NCI-H1092 treated with DMSO at 0.1 percent for 48 hours (cell line): ENCODE measurements around the gene UROC1.

Source experiments
- DNase-seq: peaks from one replicate; lab custom pipeline; 2025; lab: John Stamatoyannopoulos, UW

UROC1 gene

DNA sequence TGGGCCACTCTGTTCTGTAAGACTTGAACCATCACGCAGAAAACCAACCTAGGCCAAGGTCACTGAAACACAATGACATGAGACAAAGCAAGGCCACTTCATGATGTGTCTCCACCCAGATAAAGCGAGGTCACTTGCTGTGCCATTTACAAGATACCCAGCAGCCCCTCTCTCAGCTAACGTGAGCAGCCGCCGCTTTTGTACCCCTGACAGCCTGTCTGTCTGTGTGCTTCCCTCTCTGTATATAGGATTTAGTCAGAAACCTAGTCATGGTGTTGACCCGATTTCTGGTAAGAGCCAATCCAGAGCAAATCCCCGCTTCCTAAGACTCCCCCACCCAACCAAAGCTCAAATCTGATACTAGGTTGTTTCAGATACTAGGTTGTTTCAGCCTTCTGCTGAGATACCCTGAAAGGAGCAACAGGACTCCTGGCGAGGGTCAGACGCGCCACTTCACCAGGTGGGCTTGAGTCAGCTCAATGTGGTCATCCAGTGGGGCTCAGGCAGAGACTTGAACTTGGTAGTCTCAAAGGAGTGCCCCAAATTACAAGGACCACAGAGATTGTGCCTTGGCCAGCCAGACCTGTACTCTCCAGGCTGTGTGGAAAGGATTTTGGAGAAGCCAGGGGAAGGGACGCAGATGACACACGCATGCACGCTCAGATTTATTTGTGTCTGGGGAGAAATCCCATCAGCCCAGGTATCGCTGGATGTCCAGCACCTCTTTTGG is 38.8 kb downstream of the UROC1 start:
- no peak for DNase-seq

DNA sequence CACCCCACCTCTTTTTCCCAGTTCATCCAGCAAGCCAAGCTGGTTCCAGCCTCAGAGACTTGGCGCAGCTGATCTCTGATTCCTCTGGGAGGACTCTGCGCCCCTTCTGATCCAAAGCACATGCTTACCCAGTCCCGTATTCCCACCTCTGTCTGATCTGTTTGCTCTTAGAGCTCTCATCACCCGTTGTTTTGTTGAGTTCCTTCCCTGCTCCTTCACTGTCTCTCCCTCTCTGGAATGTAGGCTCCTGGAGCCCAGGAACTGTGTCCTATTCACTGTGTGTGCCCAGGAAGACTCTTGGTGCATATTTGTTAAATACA is 40.6 kb downstream of the UROC1 start:
- DNase-seq, result no peak

DNA sequence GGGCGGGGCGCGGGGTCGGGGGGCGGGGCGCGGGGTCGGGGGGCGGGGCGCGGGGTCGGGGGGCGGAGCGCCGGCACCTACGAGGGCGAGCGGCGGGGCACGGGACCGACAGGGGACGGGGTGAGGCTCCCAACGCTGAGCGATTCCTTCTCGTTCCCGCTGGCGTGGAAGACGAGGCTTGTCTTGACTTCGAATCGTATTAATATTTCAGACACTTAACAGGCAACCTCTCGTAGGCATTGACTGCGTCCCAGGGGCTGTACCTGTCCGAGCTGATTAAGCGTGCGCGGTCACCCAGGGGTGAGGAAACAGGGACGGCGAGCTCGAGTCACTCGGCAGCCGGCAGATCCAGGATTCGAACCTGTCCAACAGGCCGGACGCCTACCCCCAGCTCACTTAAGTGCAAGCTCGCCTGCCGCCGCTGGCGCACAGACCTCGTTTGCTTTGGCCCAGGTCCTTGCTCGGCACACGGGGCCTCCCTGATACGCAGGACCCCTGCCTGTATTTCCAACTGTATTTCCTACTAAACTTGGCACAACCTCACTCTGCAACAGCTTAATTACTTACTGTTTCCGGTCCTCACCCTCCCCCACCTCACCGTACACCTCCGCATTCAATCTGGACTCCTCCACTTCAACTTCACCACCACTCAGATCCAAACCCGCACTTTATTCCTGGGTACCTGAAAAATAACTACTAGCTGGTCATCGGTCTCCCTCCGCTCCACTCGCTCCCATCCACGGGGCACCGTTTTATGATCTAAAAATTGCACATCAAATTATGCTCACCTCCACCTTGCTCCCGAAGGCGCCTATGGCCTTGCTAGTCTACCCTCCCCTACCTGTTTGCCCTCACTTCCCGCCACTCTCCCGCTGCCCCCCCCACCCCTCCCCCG is 41.2 kb downstream of the UROC1 start:
- peak; percentile 71 for DNase-seq

DNA sequence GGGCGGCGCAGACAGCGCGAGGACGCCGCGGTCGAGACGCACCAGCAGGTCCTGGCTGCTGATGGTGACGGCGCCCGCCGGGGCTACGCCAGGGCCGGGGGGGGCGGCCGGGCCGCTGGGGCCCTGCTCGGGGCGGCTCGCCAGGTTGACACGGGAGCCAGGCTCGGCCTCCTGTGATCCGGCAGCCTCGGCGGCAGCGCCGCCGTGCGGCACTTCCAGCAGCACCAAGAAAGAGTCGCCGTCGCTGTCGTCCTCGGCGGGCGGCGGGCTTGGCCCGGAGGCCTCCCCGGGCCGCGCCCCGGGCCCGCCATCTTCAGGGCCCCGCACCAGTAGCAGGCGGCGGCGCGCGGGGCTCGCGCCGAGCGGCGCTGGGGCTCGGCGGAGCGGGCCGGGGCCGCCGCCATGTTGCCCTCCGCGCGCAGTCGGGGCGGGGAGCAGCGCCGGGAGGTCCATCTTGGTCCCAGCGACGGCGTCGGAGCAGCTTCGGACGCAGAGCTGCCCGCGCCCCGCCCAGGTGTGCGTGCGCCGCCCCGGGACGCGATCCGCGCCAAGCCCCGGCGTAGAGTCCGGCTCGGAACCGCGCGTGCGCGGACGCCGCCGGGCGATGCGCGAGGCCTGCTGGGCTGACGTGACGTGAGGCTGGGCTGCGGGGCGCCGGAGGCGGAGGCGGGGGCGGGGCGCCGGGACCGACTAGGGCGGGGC is 42.0 kb downstream of the UROC1 start, which contains the start of gene ZXDC:
ZXDC (minus strand) TSS at position 479 of the 702 bp plus-strand sequence; CDS start at position 453, 26 bp downstream.
- peak; percentile 85 for DNase-seq

DNA sequence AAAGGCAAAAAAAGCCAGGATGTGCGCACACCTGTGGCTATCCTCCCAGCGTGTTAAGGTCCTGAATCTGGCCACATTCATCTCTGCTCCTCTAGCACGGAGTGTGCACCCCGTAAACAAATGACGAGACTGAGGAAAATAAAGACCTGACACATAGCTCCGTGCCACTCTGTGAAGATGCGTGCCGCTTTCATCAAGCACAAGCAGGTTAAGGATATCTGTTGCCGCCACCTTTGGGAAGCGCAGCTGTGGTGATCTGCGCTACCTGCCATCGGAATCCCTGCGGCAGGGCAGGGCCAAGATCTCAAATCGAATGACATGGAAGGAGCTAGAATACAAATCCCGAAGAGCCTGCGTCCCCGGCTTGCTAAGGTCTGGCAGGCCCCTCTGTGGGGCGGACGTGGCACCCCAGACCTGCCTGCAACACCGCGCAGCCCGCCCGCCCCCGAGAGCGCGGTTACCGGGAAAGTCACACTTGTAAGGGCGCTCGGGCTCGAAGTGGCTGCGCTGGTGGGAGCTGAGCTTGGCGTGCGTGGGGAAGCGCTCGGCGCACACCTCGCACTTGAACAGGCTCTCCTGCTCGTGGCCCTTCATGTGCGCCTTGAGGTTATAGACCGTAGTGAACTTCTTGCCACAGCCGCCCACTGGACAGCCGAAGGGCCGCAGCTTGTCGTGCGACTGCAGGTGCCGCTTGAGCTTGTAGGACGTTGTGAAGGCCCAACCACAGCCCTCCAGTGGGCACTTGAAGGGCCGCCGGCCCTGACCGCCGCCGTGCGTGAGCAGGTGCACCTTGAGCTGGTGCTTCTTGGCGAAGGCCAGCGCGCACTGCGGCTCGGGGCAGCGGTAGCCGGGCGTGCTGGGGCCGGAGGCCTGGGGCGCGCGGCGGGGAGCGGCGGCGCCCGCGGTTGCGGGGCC is 42.8 kb downstream of the UROC1 start:
- DNase-seq, result peak; percentile 23

DNA sequence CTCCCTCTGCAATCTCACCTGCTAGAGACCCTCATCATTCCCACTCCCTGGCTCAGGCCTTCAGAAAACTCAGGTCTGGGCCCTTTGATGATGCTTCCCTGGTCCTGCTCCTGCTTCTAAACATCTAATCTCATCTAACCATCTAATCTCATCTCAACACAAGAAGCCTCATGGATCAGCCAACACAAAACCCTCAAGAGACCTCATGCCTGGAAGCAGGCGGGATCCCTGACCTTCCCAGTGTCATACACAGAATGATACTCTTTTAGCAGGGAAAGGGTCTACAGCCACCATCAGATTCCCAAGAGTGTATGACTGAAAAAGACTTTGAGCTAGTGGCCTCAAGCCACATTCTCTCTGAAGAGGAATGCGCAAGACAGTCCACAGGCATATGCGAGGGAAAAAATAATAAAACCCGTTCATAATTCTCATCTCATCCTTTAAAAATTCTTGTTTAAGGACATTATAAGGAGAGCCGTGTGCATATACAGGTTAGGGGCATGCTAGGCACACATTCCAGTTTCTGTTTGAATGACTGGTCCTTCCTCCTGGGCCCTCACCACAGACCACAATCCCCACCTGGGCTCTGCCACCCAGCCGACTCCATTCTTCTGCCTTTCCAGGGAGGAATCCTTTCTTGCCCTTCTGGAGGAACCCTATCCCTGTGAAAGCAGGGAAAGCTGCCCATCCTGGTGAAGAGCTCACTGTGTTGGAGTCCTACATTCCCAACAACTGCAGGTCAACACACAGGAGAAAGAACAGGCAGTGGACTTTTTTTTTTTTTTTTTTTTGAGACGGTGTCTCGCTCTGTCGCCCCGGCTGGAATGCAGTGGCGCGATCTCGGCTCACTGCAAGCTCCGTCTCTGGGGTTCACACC is 44.0 kb downstream of the UROC1 start:
- no peak for DNase-seq

DNA sequence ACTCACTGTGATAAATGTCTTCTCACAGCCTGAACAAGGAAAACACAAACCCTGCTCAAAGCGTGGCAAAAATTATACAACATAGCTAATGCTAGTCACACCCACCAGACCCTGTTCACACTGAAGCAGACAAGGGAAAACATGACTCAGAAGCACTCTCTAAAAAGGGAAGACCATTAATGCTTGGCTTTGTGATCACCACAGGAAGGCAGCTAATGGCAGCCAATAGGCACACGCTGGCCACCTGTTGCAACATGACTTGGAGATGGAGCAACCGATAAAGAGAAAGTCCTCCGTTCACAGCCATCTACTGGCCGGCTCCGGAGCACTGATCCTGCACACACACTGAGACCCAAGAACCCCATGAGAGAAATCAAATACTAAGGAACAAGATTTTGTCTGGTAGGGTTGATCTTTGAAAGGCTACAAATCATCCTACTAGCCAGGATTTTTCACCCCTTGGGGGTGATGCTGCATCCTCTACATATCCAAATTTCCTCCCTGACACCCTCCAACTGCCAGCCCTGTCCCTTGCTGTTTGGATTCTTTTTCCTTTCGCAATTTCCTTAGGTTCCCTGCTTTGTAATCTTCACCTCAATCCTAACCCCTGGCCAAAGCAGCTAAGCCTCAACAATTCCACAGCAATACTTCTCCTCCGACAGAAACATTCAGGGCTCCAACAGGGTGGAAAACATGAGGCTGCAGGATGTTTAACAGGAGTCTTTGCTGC is 45.1 kb downstream of the UROC1 start:
- DNase-seq, result peak; percentile 14

DNA sequence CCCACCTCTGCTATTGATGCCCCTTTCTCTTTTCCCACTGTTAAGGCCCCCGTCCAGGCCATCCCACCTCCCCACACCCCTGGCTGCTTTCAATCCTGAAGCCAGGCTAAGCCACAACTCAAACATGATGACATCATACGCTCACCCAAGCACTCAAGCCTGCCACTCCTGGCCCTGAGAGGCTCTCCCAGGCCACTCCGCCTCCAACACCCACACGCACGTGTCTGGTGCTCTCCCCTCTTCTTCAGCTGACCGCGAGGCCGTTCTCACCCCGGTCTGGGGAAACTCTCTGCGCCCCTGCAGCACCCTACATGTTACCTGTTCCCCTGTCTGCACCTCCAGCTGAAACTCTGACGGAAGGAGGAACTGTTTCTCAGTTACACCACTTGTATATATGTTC is 48.1 kb downstream of the UROC1 start:
- DNase-seq, result no peak

DNA sequence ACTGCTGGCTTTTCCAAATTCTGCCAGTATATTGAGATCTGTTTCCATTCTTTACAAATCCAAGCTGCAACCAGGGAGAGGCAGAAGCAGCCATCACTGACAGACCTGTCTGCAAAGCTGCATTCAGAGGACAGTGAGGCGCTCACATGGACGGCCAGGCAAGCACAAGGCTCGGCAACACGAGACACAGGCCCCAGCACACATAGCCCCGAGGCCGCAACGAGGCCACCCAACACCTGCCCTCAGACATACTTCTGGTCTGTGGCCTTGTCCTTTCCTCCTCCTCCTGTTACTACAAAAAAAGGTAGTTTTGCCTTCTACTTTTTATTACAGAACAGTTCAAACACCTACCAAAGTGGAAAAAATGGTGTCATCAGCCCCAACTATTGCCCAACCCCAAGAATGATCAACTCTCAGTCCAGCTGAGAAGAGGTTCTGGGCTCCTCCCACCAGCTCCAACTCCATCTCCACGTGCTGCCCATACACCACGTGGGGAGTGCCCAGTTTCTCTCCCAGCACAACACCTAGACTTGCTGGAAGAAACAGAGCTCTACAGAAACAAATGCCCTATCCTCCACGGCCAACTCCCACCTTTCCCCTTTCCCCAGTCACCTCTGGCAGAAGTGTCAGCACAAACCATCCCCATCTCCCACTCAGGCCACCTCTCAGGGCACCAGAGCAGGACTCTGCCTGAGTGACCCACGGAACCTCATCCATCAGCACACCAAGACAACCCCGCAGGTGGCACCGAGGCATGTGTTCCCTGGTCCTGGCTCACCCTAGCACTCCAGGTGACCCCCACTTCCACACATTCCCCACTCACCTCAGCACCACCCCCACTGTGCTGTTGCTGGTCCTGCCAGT is 49.3 kb downstream of the UROC1 start:
- DNase-seq, result no peak

DNA sequence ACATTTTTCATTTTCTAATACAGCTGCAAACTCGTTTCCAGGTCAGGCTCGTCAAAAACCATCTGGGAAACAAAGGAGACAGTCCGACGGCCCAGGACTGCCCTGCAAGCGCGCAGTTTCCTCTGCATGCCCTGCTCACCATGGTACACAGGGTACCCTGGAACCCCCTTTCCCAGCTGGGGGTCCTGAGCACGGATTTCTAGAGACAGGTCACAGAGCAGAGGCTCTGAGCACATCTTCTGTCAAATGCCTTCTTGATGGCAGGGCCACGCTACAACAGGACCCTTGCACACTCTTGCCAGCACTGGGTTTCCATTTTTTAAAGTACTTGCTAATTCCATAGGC is 50.0 kb downstream of the UROC1 start:
- no peak for DNase-seq

DNA sequence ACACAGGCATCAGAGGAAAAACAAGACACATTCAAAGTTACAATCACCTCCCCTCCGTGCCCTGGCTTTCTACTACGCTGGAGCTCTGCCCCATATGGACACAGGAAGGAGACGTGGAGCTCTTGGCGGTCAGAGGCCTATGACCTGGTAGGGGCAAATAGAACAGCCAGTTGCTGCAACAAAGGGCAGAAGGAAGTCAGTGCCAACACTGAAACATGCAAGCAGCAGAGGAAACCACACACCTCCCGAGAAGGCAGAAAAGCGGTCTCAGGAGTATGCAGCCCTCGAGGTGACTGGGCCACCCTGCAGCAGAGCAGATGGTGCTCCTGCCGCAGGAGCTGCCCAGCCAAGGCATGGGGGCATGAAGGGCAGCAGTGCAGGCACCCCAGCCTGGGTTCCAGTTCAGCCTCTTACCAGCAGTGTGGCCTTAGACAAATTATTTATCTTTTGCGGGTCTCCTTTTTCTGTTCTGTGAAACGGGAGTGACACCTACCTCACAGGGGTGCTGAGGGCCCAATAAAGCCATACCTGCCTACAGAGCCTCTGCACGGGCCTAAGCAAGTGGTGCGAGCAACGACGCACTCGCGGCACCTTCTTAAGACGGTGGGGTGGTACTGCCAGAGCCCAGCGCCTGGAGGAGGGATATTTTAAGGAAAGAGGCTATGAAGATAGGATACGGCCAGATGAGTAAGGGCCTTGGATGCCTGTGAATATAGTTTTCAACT is 50.5 kb downstream of the UROC1 start:
- DNase-seq, result no peak

DNA sequence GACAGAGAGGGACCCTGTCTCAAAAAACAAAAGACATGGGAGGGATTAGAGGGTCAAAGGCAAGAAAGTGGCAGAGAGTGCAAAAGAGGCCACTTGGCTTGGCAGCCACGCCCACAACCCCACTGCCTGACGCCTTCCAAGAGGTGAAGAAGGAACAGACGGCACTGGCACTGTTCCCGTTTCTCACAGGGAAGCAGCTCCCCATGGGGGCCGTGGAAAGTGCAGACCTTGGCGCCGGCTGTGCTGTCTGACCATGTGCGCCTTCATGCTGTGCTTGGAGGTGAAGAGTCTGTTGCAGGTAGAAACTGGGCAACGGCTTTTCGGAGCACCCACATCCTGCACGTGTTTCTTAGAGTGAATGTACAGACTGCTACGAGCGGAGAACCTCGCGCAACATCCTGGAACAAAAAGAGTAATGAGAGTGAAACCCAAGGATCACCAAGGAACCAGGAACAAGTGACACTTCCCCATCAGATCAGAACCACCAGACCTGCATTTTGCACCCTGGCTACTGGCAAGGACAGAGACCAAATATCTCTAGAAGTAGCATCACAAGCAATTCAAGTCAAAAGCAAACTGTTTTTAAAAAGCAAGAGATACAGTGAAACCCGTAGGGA is 51.5 kb downstream of the UROC1 start:
- no peak for DNase-seq

DNA sequence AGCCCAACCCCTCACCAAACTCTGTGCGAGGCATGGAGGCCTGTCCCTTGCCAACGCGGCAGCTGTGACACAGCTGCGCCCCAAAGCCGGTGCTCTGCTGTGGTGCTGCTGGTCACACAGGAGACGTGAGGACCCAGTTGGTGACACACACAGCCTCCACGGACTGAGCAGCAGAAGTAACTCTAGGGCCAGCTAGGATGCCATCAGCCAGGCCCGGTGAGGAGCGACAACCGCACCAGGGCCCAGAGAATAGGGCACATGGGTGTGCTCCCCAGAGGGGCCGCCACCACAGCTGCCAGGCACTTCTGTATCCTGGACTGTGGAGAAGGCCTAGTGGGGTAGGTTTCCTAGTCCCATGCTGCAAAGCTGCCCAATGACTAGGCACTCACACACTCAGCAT is 52.6 kb downstream of the UROC1 start:
- DNase-seq, result no peak

DNA sequence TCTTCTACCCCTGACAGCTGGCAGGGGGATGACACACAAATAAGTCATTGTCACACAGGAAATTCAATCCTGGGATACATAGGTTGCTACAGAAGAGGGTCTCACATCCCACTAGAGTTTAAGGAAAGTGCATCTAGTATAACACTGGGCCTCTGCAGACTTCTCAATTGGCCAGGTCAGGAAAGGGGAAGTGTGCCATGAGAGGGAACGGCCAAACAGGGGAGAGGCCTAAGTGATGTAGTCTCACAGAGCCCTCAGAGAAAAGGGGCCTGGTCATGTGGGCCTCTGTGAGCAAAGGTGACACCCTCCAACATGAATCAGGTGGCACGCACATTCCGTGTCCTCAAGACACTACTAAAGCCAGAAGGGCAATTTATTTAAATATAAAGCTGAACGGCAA is 53.1 kb downstream of the UROC1 start:
- DNase-seq, result no peak

DNA sequence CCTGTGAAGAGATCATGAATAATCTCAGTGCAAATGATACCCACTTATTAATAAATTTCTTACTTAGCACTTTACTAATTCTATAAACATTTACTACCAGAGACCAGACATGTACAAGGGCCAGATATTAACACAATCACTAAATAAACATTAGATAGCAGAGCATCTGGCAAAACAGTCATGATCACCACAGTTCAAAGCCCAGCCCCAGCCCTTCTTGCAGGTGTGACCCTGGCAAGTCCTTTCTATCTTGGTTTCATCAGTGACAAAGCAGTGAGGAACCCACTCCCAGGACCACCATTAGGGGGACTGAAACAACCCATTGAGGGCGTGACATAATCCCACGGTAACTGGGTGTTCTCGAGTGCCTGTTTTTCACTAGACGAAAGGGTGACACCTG is 53.5 kb downstream of the UROC1 start:
- DNase-seq, result no peak

DNA sequence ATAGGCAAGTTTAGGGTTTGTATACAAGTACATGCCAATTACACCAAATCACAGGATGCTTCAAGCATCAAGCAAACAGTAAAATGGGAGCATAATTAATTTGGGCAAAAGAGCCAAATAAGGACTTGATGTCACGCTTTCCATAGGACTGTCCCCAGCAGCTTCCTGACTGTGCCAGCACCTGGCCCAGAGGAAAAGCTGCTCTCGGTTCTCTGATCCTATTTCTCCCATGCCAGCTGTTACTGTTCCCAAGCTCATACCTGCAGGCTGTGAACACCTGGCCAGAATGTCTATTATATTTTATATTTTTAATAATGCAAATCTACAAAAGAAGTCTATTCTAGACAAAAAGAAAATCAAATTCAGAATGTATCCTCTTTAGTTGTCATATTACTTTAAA is 54.1 kb downstream of the UROC1 start:
- no peak for DNase-seq

DNA sequence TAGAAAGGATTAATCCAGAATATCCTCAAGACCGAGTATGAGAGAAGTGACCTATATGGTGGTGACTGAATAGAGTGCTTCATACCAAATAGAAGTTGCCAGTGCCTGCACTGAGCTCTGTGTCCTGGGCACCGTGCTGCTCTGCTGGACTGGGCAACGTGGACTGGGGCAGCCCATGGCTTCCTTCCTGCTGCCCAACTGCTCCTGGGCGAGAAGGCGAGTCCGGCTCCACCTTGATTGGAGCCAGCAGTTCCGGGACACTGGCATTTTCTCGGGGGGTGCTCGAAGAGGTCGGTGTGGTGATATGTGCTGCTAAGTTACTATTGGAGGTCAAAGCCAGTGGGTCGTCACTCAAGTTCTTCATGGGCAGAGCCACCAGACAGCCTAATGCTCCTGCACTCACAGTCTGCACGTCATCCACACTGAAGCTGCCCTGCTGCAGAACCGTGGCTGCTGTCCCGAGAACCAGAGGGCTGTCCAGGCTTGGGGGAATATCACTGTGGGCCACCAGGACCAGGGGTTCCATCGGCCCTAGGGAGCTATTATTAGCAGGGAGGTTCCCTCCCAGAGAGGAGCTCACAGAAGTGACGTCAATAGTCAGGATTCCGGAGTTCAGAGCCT is 56.0 kb downstream of the UROC1 start:
- DNase-seq, result no peak

DNA sequence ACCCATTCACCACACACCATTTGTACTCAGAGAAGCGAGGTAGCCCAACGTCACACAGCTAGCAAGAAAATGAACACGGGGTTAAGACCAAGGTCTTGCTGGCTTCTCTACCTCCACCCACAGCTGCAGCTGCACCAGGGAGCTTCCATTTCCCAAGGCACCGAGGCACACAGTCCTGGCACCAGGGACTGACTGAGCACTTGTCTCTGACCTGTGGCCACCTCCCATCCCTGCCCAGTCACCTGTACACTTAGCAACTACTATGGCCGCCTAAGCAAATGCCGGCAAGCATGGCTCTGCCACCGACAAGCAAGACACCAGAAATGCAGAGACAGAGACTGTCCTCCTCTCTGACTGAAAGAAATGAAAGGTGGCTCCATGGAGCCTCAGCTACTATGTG is 57.2 kb downstream of the UROC1 start:
- DNase-seq, result no peak
